Measurements from ENCODE around the gene WDR73. TPM values are rescaled to one million over a fixed set of nuclear protein-coding genes. Genes with fewer than 3 reads are reported as not detected.

WDR73 gene
- total and polyA plus RNA-seq, 2 donors (not counting 3 experiments of a cell fraction or from before 2014, with no cell fraction given) = 29.0 to 29.1 TPM

DNA sequence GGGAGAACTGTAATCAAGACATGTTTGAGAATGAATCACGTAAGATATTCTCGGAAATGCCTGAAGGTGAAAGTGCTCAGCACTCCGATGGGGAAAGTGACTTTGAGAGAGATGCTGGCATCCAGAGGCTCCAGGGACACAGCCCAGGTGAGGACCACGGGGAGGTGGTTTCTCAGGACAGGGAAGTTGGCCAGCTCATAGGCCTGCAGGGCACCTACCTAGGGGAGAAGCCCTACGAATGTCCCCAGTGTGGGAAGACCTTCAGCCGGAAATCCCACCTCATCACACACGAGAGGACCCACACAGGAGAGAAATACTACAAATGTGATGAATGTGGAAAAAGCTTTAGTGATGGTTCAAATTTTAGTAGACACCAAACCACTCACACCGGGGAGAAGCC lies 33.5 kb downstream of the WDR73 start:
- Histone ChIP-seq H3K4me1 (ENCODE audit: control insufficient read depth, extremely low read depth, insufficient read depth, low read length) (peaks cover 12% of the 10 kb centered on the region), H3K79me2 (ENCODE audit: control insufficient read depth, insufficient read depth, low read length) (no peaks in the 10 kb centered on the region), H3K4me3 (replicated peaks in 1 of 3; ENCODE audit: insufficient read depth in 1 of 3, low read depth in 1 of 3, low read length in 3 of 3) (no peak overlapping the region), H3K9me1 (replicated peaks; ENCODE audit: control insufficient read depth, extremely low read depth, insufficient read depth, low read length) (no peaks in the 10 kb centered on the region), H3K36me3 (ENCODE audit: control insufficient read depth in 2 of 2, extremely low read depth in 1 of 2, insufficient read depth in 2 of 2, low read length in 2 of 2) (peaks cover 6 to 24% of the 10 kb centered on the region in 2 experiments), H3K27me3 (ENCODE audit: control insufficient read depth in 2 of 2, insufficient read depth in 2 of 2, low read length in 2 of 2) (no peaks in the 10 kb centered on the region), H3K27ac (ENCODE audit: insufficient read depth, low read depth, low read length) (no peak overlapping the region), H3K9ac (replicated peaks; ENCODE audit: extremely low read depth, insufficient read depth, low read length) (no peak overlapping the region), H4K20me1 (replicated peaks; ENCODE audit: control insufficient read depth, extremely low read depth, insufficient read depth, low read length) (no peaks in the 10 kb centered on the region), H3K9me3 (replicated peaks; ENCODE audit: control insufficient read depth, insufficient read depth, low read length) (peaks cover 20% of the 10 kb centered on the region), H3K4me2 (ENCODE audit: insufficient read depth, low read length) (no peak overlapping the region), H2AFZ (ENCODE audit: low read depth, low read length) (no peak overlapping the region)
- dilution Hi-C loops (cut with MboI; ENCODE audit: extremely low pct_ligation_motif_present, low sequenced_read_pairs) = no loop called here
- intact Hi-C loops (cut with micrococcal nuclease) = no loop called here
- TF ChIP-seq MYC (IDR thresholded peaks at IDR 0.05; ENCODE audit: low read depth, low read length) = no peak
- TF ChIP-seq, protein P1, sequence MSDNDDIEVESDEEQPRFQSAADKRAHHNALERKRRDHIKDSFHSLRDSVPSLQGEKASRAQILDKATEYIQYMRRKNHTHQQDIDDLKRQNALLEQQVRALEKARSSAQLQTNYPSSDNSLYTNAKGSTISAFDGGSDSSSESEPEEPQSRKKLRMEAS (IDR thresholded peaks at IDR 0.05; ENCODE audit: insufficient read depth, insufficient read length) = no peak
- TF ChIP-seq EZH2 (IDR thresholded peaks at IDR 0.05; ENCODE audit: borderline replicate concordance, low read depth, low read length, severe bottlenecking) = no peak
- TF ChIP-seq POLR2AphosphoS5 (IDR thresholded peaks at IDR 0.05; ENCODE audit: insufficient read depth, low read depth, low read length) = no peak
- no peak for TF ChIP-seq GATA2 (IDR thresholded peaks at IDR 0.05; ENCODE audit: insufficient read depth, insufficient read length, low read depth, low read length)
- no peak for TF ChIP-seq JUN (IDR thresholded peaks at IDR 0.05; ENCODE audit: borderline replicate concordance, insufficient read depth, insufficient read length, low read depth)
- TF ChIP-seq POLR2A (IDR thresholded peaks at IDR 0.05; ENCODE audit: low read depth, low read length) = no peak
- no peak for TF ChIP-seq CTCF (IDR thresholded peaks at IDR 0.05; ENCODE audit: extremely low read depth in 1 of 2, insufficient read depth in 1 of 2, low read depth in 1 of 2, low read length in 2 of 2)
- FAIRE-seq (no peak), DNase-seq (ENCODE audit: low read depth, low spot score) (no peak)
- POLR2A ChIA-PET = no interaction called here
- CTCF ChIA-PET = interaction anchor here (1.3 kb wide), 1 partner anchor 16 kb away, joined by 3 read pairs; no protein-coding TSS in a partner anchor
- no TSS peak for BruUV-seq (replicated peaks)
